Activated naive CD4-positive, alpha-beta T cell treated with anti-CD3 and anti-CD28 coated beads, Interleukin-2, amount 50 U/mL, for 24 hours (primary cell): ENCODE measurements around the gene MAGEA9B.
"Not testable (repeated sequence)": the region's sequence is repeated elsewhere in the genome, so short reads cannot be mapped to it uniquely, and the experiment has no call there.

Experiments
- H3K27ac Mint-ChIP-seq: one replicate; pipeline ENCODE4 v1.8.0; 2021; ENCODE audit warnings: mild to moderate bottlenecking, mixed read lengths
- H3K27me3 Mint-ChIP-seq: one replicate; pipeline ENCODE4 v1.8.0; 2021; ENCODE audit warnings: mixed read lengths
- H3K36me3 Mint-ChIP-seq: one replicate; pipeline ENCODE4 v1.8.0; 2021; ENCODE audit warnings: mixed read lengths
- H3K4me1 Mint-ChIP-seq: one replicate; pipeline ENCODE4 v1.8.0; 2021; ENCODE audit warnings: mixed read lengths
- H3K4me3 Mint-ChIP-seq: one replicate; pipeline ENCODE4 v1.8.0; 2021; ENCODE audit warnings: mild to moderate bottlenecking, mixed read lengths
- H3K9me3 Mint-ChIP-seq: one replicate; pipeline ENCODE4 v1.8.0; 2021; ENCODE audit warnings: mixed read lengths

MAGEA9B gene

GRCh38 chrX:149595943-149596342 lies 8.7 kb upstream of the MAGEA9B start:
- H3K4me3 Mint-ChIP-seq, H3K4me1 Mint-ChIP-seq, H3K27me3 Mint-ChIP-seq, H3K36me3 Mint-ChIP-seq, H3K27ac Mint-ChIP-seq, H3K9me3 Mint-ChIP-seq: not testable (repeated sequence)

GRCh38 chrX:149595214-149595613 lies 8.0 kb upstream of the MAGEA9B start, which contains the start of gene HSFX2:
Gene HSFX2, minus strand, starts transcription at chrX:149595314. Its CDS starts 614 bp downstream, at chrX:149594700.
- H3K4me1 Mint-ChIP-seq, H3K9me3 Mint-ChIP-seq, H3K27ac Mint-ChIP-seq, H3K4me3 Mint-ChIP-seq, H3K36me3 Mint-ChIP-seq, H3K27me3 Mint-ChIP-seq: not testable (repeated sequence)

DNA sequence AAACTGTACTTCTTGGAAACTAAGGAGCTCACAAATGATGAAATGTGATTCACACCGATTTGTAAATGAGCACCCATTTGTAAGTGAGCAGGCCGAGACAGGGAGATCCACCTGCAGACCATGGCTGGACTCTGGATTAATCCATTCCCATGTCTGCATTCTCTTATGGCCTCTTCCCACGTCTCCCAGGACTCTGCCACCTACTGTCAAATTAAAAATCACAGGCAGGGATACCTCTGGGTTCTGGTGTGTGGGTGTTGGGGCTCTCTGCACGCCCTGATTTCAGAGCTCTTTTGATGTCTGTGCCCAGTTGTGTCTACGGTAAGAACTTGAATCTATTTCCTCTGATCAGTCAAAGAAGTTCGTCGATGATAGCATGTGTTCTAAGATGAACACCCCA lies 3.7 kb upstream of the MAGEA9B start:
- H3K36me3 Mint-ChIP-seq, H3K27ac Mint-ChIP-seq, H3K9me3 Mint-ChIP-seq, H3K4me3 Mint-ChIP-seq, H3K27me3 Mint-ChIP-seq, H3K4me1 Mint-ChIP-seq: not testable (repeated sequence)

- H3K27ac Mint-ChIP-seq, H3K27me3 Mint-ChIP-seq, H3K4me1 Mint-ChIP-seq, H3K9me3 Mint-ChIP-seq, H3K36me3 Mint-ChIP-seq, H3K4me3 Mint-ChIP-seq: not testable (repeated sequence)
Observed at GRCh38 chrX:149585631-149586030, 1.6 kb downstream of the MAGEA9B start.

DNA sequence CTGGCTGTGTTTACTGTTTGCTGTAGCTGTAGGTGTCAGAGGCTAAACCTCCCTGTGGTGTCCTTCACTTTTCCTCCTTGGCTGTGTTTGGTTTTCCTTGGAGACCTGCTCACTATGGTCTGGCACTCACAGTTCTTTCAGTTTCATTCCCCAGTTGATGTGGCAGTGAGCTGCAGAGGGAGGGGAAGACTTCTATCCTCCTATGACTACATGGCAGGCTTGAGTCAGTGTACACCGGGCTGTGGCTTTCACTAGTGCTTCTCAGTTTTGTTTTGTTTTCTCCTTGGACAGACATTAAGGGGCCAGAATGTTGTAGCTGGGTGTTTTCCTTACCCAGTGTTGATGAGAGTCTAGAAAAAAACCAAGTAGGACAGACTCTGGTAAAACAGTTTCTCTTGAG lies 13.8 kb downstream of the MAGEA9B start:
- not testable (repeated sequence) for H3K4me1 Mint-ChIP-seq, H3K27me3 Mint-ChIP-seq, H3K4me3 Mint-ChIP-seq, H3K36me3 Mint-ChIP-seq, H3K9me3 Mint-ChIP-seq, H3K27ac Mint-ChIP-seq

- Mint-ChIP-seq H3K36me3 (no peaks in the 10 kb centered on the region), H3K4me1 (no peaks in the 10 kb centered on the region), H3K27me3 (no peaks in the 10 kb centered on the region), H3K9me3 (no peaks in the 10 kb centered on the region), H3K27ac (peak overlapping the region; percentile 51), H3K4me3 (no peak overlapping the region)
Observed at GRCh38 chrX:149572743-149573142, 14.5 kb downstream of the MAGEA9B start.

DNA sequence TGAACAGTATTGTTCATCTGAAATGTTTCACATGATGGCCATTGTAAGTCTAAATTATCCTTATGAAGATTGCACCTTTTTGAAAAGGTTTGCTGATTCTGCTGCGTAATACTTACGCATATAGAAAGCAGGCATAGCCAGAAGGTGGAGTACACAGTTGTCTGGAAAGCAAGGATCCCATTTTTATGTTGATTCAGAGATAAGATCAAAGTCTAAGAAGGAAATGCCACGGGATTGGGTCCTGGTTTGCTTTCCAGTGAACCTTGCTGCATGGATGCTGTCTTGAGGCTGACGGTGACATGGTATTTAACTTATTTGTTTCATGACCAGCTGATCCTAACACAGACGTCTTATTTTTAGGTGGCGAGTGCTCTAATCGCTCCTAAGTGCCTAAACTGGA lies 15.5 kb downstream of the MAGEA9B start:
- H3K27me3 Mint-ChIP-seq: no peaks in the 10 kb centered on the region
- no peaks in the 10 kb centered on the region for H3K9me3 Mint-ChIP-seq
- H3K4me1 Mint-ChIP-seq: no peaks in the 10 kb centered on the region
- no peaks in the 10 kb centered on the region for H3K36me3 Mint-ChIP-seq
- no peak overlapping the region for H3K27ac Mint-ChIP-seq
- no peak overlapping the region for H3K4me3 Mint-ChIP-seq

DNA sequence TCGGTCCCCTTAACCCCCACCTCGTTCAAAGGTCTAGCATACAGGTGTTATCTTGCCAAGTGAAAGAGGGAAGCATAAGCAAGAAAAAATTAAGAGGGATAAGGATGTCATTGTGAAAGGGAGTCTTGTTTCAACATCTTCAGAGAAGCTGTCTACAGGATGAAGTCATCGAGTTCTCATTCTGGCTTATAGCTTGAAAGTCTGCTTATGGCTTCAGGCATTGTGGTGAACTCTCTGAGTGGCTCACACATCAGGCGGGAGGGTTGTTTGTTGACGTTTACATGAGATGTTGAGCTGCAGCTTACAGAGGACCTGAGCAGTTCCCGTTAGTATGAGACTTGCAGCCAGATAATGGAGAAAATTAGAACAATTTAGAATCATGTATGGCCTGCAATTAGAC lies 16.6 kb downstream of the MAGEA9B start:
- no peak overlapping the region for H3K4me3 Mint-ChIP-seq
- H3K27ac Mint-ChIP-seq: no peak overlapping the region
- no peaks in the 10 kb centered on the region for H3K27me3 Mint-ChIP-seq
- H3K36me3 Mint-ChIP-seq: no peaks in the 10 kb centered on the region
- no peaks in the 10 kb centered on the region for H3K4me1 Mint-ChIP-seq
- no peaks in the 10 kb centered on the region for H3K9me3 Mint-ChIP-seq

DNA sequence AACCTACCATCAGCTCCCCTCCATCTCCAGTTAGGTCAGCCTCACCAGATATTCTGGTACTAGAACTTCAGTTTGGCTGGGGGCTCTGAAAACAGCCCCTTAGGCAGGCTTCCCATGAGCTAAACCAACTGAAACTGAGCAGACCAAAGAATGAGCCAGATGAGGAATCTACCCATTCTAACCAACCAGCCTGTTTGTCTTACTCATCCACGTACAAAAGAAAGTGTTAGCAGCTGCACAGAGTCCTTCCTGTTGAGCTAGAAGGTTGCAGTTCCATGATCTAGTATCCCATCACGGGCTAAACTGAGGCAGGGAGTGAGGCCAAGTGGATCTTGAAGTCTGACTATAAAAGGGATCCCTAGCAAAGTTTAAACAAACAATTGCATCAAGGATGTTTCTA lies 17.5 kb downstream of the MAGEA9B start:
- no peaks in the 10 kb centered on the region for H3K36me3 Mint-ChIP-seq
- H3K4me1 Mint-ChIP-seq: no peaks in the 10 kb centered on the region
- no peak overlapping the region for H3K27ac Mint-ChIP-seq
- H3K4me3 Mint-ChIP-seq: no peak overlapping the region
- H3K9me3 Mint-ChIP-seq: no peaks in the 10 kb centered on the region
- no peaks in the 10 kb centered on the region for H3K27me3 Mint-ChIP-seq

DNA sequence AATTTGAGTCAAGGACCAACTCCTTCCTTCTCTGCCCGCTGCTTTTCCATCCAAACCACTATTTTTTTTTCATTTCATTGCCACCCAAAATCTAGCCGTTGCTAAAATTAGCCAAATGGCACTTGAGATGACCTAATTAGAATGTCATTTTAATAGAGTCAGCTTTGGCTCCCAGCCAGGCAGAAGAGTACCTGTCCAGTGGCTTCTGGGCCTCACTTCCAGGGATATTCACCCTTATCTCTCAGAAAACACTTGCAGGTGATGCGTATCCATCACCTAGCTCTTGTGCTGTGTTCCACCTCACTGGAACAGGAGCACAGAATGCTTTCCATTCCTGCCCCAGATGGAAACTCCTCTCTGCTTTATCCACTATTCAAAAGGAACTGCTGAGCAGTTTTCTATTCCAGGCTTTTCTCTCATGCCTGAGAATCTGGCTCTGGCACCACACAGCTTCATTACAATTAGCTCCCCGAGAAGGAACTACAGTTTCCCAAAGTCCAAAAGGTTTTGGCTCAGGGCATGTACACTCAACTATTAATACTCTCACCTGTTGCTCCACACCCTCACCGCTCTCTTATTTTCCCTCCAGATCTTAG lies 18.5 kb downstream of the MAGEA9B start:
- Mint-ChIP-seq H3K27ac (no peak overlapping the region), H3K27me3 (no peaks in the 10 kb centered on the region), H3K4me3 (no peak overlapping the region), H3K36me3 (no peaks in the 10 kb centered on the region), H3K4me1 (no peaks in the 10 kb centered on the region), H3K9me3 (no peaks in the 10 kb centered on the region)

DNA sequence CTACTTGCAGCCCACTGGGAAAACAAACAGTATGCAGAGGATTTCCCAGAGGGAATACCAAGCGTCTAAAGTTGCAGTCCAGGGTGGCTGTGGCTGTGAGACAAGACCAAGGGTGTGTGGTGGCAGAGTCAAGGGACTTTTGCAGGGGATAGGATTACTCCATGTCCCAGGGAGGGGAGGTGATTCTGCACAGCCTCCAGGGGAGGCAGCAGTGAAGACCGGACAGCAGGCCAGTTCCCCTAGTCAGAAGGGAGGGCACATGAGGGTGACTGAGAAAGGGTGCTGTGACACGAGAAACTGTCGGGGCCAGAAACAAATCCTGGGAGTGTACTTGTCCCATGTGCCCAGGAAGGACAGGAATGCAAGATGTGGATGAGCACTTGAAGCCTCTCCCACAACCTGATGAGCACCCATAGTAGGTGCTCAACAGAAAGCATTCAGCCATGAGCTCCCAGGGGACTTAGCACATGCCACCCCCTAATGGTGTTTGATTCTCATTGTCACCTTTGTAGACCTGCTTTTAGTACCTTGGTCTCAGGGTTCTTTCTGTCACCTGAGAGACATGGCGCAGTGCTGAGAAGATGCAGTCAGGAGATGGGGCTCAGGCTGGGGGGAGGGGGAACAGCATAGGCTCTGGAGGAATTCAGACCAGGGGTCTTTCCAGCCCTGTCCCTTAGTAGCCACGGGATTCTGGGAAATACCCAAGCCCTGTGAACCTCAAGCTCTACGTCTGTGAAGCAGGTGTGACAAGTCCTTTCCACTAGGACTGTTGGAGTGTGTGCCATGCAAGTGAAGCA lies 19.4 kb downstream of the MAGEA9B start:
- no peaks in the 10 kb centered on the region for H3K4me1 Mint-ChIP-seq
- H3K27ac Mint-ChIP-seq: no peak overlapping the region
- H3K4me3 Mint-ChIP-seq: no peak overlapping the region
- no peaks in the 10 kb centered on the region for H3K9me3 Mint-ChIP-seq
- H3K27me3 Mint-ChIP-seq: no peaks in the 10 kb centered on the region
- no peaks in the 10 kb centered on the region for H3K36me3 Mint-ChIP-seq

- Mint-ChIP-seq H3K4me1 (no peaks in the 10 kb centered on the region), H3K36me3 (no peaks in the 10 kb centered on the region), H3K27me3 (no peaks in the 10 kb centered on the region), H3K9me3 (no peaks in the 10 kb centered on the region), H3K27ac (no peak overlapping the region), H3K4me3 (no peak overlapping the region)
Observed at GRCh38 chrX:149563359-149563758, 23.9 kb downstream of the MAGEA9B start.

GRCh38 chrX:149555251-149555650 lies 32.0 kb downstream of the MAGEA9B start:
- not testable (repeated sequence) for H3K27ac Mint-ChIP-seq, H3K4me1 Mint-ChIP-seq, H3K36me3 Mint-ChIP-seq, H3K4me3 Mint-ChIP-seq, H3K27me3 Mint-ChIP-seq, H3K9me3 Mint-ChIP-seq

DNA sequence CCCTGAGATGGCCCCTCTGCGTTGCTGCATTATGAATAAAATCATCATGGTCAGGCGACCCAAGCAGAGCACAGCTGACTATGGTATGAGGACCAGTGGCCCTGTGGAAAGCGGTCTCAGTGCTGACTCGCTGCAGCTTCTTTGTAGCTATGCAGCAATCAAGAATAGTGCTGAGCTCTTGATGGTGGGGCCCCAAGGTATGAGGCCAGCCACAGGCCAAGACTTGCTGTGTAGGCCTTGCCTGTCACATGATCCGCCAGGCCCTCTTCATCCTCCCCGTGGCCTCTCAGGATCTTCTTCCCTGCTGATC lies 35.4 kb downstream of the MAGEA9B start:
- not testable (repeated sequence) for H3K4me1 Mint-ChIP-seq, H3K4me3 Mint-ChIP-seq, H3K27ac Mint-ChIP-seq, H3K36me3 Mint-ChIP-seq, H3K27me3 Mint-ChIP-seq, H3K9me3 Mint-ChIP-seq

DNA sequence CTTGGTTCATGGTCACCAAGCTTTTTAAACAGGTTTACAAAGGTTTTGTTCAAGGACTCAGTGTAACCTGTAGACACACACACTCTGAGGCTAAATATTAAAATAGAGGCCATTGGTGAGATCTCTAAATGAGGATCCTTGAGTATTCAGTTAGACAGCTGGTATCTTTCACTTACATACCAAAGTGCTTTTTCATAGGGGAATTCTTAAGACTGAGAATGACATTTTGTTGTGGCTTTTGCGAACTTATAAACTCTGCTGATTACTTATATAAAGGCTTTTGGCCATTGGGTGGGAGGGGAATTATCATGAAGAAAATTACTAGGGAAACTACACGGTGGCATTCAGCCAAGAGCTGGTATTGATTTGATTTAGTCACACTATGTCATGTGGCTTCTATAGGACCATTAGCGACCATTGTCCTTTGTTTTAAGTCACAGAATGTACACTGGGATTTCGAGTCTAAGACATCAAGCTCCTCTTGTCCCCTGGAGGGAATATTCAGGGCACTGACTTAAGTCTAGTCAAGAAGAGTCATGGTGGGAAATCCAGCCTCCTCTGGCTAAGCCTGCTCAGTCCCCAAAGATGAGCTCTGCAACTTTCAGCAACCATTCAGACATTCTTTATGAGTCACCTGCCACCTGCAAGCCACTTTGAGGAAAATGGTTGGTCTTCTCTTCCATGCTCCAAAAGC lies 35.9 kb downstream of the MAGEA9B start:
- not testable (repeated sequence) for H3K27ac Mint-ChIP-seq, H3K4me1 Mint-ChIP-seq, H3K9me3 Mint-ChIP-seq, H3K4me3 Mint-ChIP-seq, H3K36me3 Mint-ChIP-seq, H3K27me3 Mint-ChIP-seq

GRCh38 chrX:149550454-149550853 lies 36.8 kb downstream of the MAGEA9B start:
- H3K36me3 Mint-ChIP-seq, H3K9me3 Mint-ChIP-seq, H3K27ac Mint-ChIP-seq, H3K4me3 Mint-ChIP-seq, H3K27me3 Mint-ChIP-seq, H3K4me1 Mint-ChIP-seq: not testable (repeated sequence)

- not testable (repeated sequence) for H3K4me1 Mint-ChIP-seq, H3K4me3 Mint-ChIP-seq, H3K27me3 Mint-ChIP-seq, H3K36me3 Mint-ChIP-seq, H3K27ac Mint-ChIP-seq, H3K9me3 Mint-ChIP-seq
Observed at GRCh38 chrX:149549701-149550100, 37.6 kb downstream of the MAGEA9B start, which contains the start of gene HSFX3. Gene HSFX3, minus strand, starts transcription at chrX:149549924. Its CDS starts 72 bp downstream, at chrX:149549852.
